GM23338 (cell line): ENCODE results near the gene KRT12.

Source experiments
- CREB1 ChIP-seq: fragments of 250-450 bp; sonication (Bioruptor Pico); IDR thresholded peaks from 2 replicates; pipeline ENCODE4 v1.5.0; 2020; ENCODE audit warnings: low read depth, mild to moderate bottlenecking, moderate library complexity
- EZH2 ChIP-seq: fragments of 200-600 bp; sonication (generic); IDR thresholded peaks from one replicate; pipeline ENCODE4 v1.8.0; 2017; ENCODE audit warnings: antibody characterized with exemption, mild to moderate bottlenecking, low read depth; ENCODE audit not compliant: unreplicated experiment
- EZH2phosphoT487 ChIP-seq: fragments of 200-600 bp; sonication (generic); IDR thresholded peaks from one replicate; pipeline ENCODE4 v1.8.1; 2018; ENCODE audit warnings: antibody characterized with exemption; ENCODE audit not compliant: unreplicated experiment
- POLR2AphosphoS5 ChIP-seq: IDR thresholded peaks from 2 replicates; pipeline ENCODE4 v1.6.1; 2016; ENCODE audit warnings: antibody characterized with exemption, low read depth
- TF ChIP-seq, protein P1 (sequence below), 2 experiments: fragments of 200-600 bp in 1 of 2; sonication (generic) in 1 of 2; conservative IDR thresholded peaks; 2 replicates each; pipeline versions ENCODE4 v1.5.1 to v1.6.1; 2016 to 2017; ENCODE audit warnings: antibody characterized with exemption in 2 of 2, low read depth in 2 of 2, mild to moderate bottlenecking in 2 of 2, moderate library complexity in 1 of 2
- TF ChIP-seq, protein P2 (sequence below): IDR thresholded peaks from 2 replicates; pipeline ENCODE4 v1.6.1; 2016; ENCODE audit warnings: antibody characterized with exemption

GRCh38 chr17:40873255-40873654, 6.2 kb upstream of the KRT12 start:
- TF ChIP-seq, protein P1, sequence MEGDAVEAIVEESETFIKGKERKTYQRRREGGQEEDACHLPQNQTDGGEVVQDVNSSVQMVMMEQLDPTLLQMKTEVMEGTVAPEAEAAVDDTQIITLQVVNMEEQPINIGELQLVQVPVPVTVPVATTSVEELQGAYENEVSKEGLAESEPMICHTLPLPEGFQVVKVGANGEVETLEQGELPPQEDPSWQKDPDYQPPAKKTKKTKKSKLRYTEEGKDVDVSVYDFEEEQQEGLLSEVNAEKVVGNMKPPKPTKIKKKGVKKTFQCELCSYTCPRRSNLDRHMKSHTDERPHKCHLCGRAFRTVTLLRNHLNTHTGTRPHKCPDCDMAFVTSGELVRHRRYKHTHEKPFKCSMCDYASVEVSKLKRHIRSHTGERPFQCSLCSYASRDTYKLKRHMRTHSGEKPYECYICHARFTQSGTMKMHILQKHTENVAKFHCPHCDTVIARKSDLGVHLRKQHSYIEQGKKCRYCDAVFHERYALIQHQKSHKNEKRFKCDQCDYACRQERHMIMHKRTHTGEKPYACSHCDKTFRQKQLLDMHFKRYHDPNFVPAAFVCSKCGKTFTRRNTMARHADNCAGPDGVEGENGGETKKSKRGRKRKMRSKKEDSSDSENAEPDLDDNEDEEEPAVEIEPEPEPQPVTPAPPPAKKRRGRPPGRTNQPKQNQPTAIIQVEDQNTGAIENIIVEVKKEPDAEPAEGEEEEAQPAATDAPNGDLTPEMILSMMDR (conservative IDR thresholded peaks at IDR 0.05; ENCODE audit: low read depth in 2 of 2): peak in 1 of 2 experiments; percentile 29; a peak in 2 of 4 replicates
- TF ChIP-seq EZH2: no peak
- TF ChIP-seq EZH2phosphoT487: no peak
- no peak for TF ChIP-seq POLR2AphosphoS5
- TF ChIP-seq, protein P2, sequence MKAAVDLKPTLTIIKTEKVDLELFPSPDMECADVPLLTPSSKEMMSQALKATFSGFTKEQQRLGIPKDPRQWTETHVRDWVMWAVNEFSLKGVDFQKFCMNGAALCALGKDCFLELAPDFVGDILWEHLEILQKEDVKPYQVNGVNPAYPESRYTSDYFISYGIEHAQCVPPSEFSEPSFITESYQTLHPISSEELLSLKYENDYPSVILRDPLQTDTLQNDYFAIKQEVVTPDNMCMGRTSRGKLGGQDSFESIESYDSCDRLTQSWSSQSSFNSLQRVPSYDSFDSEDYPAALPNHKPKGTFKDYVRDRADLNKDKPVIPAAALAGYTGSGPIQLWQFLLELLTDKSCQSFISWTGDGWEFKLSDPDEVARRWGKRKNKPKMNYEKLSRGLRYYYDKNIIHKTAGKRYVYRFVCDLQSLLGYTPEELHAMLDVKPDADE: no peak
- no peak for TF ChIP-seq CREB1 (CRISPR knock-in tag)
